Thyroid gland (tissue), 4 donors: ENCODE data around the gene PBX3.

Experiments used
- CTCF ChIP-seq, 6 experiments: fragments of 200-600 bp in 3 of 6; fragments of 450-650 bp in 3 of 6; sonication (generic) in 3 of 6; IDR thresholded peaks; one replicate each; pipeline ENCODE4 v1.5.1; 2016 to 2019; ENCODE audit warnings: antibody characterized with exemption in 6 of 6, mild to moderate bottlenecking in 2 of 6, inconsistent platforms in 1 of 6, moderate library complexity in 1 of 6
- POLR2A ChIP-seq, 2 donors: fragments of 450-650 bp; IDR thresholded peaks; one replicate each; pipeline ENCODE4 v1.6.1; 2017; ENCODE audit warnings: antibody characterized with exemption in 2 of 2, mild to moderate bottlenecking in 2 of 2, moderate library complexity in 1 of 2

- TF ChIP-seq CTCF (IDR thresholded peaks at IDR 0.05), result no peak
- no peak for TF ChIP-seq POLR2A (IDR thresholded peaks at IDR 0.05)
Observed at GRCh38 chr9:125931211-125931610, 184.0 kb downstream of the PBX3 start.
